H1 (cell line): ENCODE data around the gene ANKRD9. TPM values are rescaled to one million over a fixed set of nuclear protein-coding genes. Genes with fewer than 3 reads are reported as not detected.
A peak's percentile ranks its signal among the peaks of the same experiment; 100 is the strongest.

ENCODE experiments used
- CHD2 ChIP-seq: IDR thresholded peaks from 2 replicates; pipeline ENCODE4 v1.6.1; 2012; ENCODE audit warnings: low read length, improper control_type of control experiment
- CTBP2 ChIP-seq: IDR thresholded peaks from 2 replicates; pipeline ENCODE4 v1.7.0; 2011; ENCODE audit warnings: borderline replicate concordance, mild to moderate bottlenecking, moderate library complexity, mixed read lengths, low read length; ENCODE audit not compliant: insufficient read depth, insufficient read length
- JUND ChIP-seq: IDR thresholded peaks from 2 replicates; pipeline ENCODE4 v1.6.1; 2011; ENCODE audit warnings: mild to moderate bottlenecking, improper control_type of control experiment, low read length
- POLR2AphosphoS5 ChIP-seq: IDR thresholded peaks from 2 replicates; pipeline ENCODE4 v1.6.1; 2011; ENCODE audit warnings: low read depth, low read length
- POU5F1 ChIP-seq: IDR thresholded peaks from 2 replicates; pipeline ENCODE4 v1.6.1; 2011; ENCODE audit warnings: low read depth, mild to moderate bottlenecking, low read length, moderate library complexity
- RAD21 ChIP-seq, 2 experiments: IDR thresholded peaks in 1 of 2; conservative IDR thresholded peaks in 1 of 2; 2 replicates each; pipeline ENCODE4 v1.6.1; 2011; ENCODE audit warnings: low read depth in 2 of 2, low read length in 2 of 2, improper control_type of control experiment in 1 of 2, inconsistent platforms in 1 of 2, mild to moderate bottlenecking in 1 of 2, moderate library complexity in 1 of 2
- RXRA ChIP-seq: IDR thresholded peaks from 2 replicates; pipeline ENCODE4 v1.6.1; 2011; ENCODE audit warnings: low read depth, mild to moderate bottlenecking, low read length, moderate library complexity; ENCODE audit not compliant: insufficient read depth
- YY1 ChIP-seq: IDR thresholded peaks from 2 replicates; pipeline ENCODE4 v1.6.1; 2011; ENCODE audit warnings: low read depth, mild to moderate bottlenecking, low read length
- polyA plus RNA-seq, 7 experiments: library from polyadenylated mRNA; depleted of rRNA in 3 of 7; stranded (reverse) in 5 of 7; unstranded in 2 of 7; fragments of >200 nt in 5 of 7; fragments of 200-250 nt in 2 of 7; gene quantifications; 1 replicate in 5 of 7; 2 replicates in 1 of 7; 4 replicates in 1 of 7; pipeline versions ENCODE4 v1.2.1 to v1.2.3, GENCODE V29; 2011 to 2013; ENCODE audit warnings: missing spikeins in 2 of 7, mixed read lengths in 2 of 7
- total RNA-seq: library from RNA; stranded (reverse); fragmentation: NEBNext Ultra II Directional; extraction: Animal tissue kit (Norgen Biotek cat#: 25700); gene quantifications from 2 replicates; pipeline ENCODE4 v1.2.1, GENCODE V29; 2021
- TF ChIP-seq, protein P1 (sequence below): fragments of 300-600 bp; sonication (generic); IDR thresholded peaks from 2 replicates; pipeline ENCODE4 v1.7.1; 2012; ENCODE audit warnings: low read length, moderate library complexity, mild to moderate bottlenecking, inconsistent platforms; ENCODE audit not compliant: insufficient replicate concordance

ANKRD9 gene
- total and polyA plus RNA-seq, 2 of the 8 experiments (the other 6 are each of a cell fraction or from before 2014, with no cell fraction given) = 37.0 to 41.8 TPM

DNA sequence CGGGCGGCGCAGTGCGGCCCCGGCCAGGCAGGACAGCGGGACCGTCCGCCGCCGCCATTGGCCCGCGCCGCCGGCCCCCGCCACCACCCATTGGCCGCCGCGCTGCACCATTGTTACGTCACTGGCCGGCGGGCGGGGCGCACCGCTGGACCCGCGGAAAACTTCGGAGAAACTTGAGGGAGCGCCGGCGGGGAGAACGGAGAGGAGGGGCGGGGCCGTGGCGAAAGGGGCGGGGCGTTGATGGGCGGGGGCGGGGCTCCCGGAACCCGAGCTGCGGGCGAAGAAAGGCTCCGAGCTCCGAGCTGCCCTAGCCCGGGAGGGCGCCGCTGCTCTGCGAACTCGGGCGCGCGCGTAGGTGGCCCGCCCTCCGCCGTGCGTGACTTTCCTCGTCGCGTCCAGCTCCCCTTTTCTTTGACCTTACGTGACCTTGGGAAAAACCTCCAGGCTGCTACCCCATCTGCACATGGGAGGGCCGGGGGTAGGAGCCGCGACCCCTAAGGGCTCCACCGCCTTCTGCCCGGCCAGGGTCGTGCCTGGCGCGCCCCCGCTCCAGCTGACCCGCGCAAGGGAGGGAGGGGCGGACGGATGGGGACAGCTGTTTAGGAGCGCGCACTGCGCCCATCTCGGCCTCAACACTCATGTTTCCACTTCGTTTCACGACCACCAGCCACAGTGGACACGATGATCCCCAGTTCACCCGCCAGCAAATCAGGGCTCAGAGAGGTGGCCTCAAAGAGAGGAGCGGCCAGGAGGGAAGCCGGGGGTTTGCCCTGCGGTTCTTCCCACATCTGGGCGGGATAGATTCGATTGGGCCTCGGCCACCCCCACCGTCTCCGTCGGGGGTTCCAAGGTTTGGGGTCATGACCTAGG is at the start of gene ANKRD9 (continued):
- TF ChIP-seq, protein P1, sequence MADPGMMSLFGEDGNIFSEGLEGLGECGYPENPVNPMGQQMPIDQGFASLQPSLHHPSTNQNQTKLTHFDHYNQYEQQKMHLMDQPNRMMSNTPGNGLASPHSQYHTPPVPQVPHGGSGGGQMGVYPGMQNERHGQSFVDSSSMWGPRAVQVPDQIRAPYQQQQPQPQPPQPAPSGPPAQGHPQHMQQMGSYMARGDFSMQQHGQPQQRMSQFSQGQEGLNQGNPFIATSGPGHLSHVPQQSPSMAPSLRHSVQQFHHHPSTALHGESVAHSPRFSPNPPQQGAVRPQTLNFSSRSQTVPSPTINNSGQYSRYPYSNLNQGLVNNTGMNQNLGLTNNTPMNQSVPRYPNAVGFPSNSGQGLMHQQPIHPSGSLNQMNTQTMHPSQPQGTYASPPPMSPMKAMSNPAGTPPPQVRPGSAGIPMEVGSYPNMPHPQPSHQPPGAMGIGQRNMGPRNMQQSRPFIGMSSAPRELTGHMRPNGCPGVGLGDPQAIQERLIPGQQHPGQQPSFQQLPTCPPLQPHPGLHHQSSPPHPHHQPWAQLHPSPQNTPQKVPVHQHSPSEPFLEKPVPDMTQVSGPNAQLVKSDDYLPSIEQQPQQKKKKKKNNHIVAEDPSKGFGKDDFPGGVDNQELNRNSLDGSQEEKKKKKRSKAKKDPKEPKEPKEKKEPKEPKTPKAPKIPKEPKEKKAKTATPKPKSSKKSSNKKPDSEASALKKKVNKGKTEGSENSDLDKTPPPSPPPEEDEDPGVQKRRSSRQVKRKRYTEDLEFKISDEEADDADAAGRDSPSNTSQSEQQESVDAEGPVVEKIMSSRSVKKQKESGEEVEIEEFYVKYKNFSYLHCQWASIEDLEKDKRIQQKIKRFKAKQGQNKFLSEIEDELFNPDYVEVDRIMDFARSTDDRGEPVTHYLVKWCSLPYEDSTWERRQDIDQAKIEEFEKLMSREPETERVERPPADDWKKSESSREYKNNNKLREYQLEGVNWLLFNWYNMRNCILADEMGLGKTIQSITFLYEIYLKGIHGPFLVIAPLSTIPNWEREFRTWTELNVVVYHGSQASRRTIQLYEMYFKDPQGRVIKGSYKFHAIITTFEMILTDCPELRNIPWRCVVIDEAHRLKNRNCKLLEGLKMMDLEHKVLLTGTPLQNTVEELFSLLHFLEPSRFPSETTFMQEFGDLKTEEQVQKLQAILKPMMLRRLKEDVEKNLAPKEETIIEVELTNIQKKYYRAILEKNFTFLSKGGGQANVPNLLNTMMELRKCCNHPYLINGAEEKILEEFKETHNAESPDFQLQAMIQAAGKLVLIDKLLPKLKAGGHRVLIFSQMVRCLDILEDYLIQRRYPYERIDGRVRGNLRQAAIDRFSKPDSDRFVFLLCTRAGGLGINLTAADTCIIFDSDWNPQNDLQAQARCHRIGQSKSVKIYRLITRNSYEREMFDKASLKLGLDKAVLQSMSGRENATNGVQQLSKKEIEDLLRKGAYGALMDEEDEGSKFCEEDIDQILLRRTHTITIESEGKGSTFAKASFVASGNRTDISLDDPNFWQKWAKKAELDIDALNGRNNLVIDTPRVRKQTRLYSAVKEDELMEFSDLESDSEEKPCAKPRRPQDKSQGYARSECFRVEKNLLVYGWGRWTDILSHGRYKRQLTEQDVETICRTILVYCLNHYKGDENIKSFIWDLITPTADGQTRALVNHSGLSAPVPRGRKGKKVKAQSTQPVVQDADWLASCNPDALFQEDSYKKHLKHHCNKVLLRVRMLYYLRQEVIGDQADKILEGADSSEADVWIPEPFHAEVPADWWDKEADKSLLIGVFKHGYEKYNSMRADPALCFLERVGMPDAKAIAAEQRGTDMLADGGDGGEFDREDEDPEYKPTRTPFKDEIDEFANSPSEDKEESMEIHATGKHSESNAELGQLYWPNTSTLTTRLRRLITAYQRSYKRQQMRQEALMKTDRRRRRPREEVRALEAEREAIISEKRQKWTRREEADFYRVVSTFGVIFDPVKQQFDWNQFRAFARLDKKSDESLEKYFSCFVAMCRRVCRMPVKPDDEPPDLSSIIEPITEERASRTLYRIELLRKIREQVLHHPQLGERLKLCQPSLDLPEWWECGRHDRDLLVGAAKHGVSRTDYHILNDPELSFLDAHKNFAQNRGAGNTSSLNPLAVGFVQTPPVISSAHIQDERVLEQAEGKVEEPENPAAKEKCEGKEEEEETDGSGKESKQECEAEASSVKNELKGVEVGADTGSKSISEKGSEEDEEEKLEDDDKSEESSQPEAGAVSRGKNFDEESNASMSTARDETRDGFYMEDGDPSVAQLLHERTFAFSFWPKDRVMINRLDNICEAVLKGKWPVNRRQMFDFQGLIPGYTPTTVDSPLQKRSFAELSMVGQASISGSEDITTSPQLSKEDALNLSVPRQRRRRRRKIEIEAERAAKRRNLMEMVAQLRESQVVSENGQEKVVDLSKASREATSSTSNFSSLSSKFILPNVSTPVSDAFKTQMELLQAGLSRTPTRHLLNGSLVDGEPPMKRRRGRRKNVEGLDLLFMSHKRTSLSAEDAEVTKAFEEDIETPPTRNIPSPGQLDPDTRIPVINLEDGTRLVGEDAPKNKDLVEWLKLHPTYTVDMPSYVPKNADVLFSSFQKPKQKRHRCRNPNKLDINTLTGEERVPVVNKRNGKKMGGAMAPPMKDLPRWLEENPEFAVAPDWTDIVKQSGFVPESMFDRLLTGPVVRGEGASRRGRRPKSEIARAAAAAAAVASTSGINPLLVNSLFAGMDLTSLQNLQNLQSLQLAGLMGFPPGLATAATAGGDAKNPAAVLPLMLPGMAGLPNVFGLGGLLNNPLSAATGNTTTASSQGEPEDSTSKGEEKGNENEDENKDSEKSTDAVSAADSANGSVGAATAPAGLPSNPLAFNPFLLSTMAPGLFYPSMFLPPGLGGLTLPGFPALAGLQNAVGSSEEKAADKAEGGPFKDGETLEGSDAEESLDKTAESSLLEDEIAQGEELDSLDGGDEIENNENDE = no peak
- TF ChIP-seq YY1 (no peak), POU5F1 (no peak), CTBP2 (no peak), RAD21 (IDR thresholded peaks at IDR 0.05 in 1 of 2, conservative IDR thresholded peaks at IDR 0.05 in 1 of 2; ENCODE audit: low read depth in 2 of 2, low read length in 2 of 2) (no peak), POLR2AphosphoS5 (0 out of 2 replicates have a peak, but pooled peaks have one; percentile 12), RXRA (no peak), CHD2 (no peak), JUND (no peak)
